Panc1 (cell line): ENCODE results near the gene MAD1L1. TPM values are rescaled to one million over a fixed set of nuclear protein-coding genes. Genes with fewer than 3 reads are reported as not detected.

Experiments used
- ATAC-seq: fragments of 200-7000 bp; cut with Tn5 transposase; 2 replicates; pipeline ENCODE4 v1.9.1; 2020; ENCODE audit warnings: mild to moderate bottlenecking, moderate library complexity
- BruUV-seq: library from RNA; stranded (reverse); fragments of 400-500 nt; replicated peaks from 2 replicates; lab custom pipeline; 2021; lab: Mats Ljungman, UMichigan
- CTCF ChIA-PET: fragments of 300-600 bp; sonication (Branson Sonifier 250); formaldehyde crosslinking; loops from one replicate; lab custom pipeline; 2022; ENCODE audit warnings: antibody characterized with exemption; lab: Charles Lee
- POLR2A ChIA-PET: fragments of 300-600 bp; sonication (Branson Sonifier 250); formaldehyde crosslinking; loops from one replicate; lab custom pipeline; 2022; ENCODE audit warnings: antibody characterized with exemption; lab: Charles Lee
- DNase-seq: peaks from one replicate; pipeline ENCODE4 v3.0.0-alpha.2; 2010; ENCODE audit warnings: low read depth, low spot score
- H3K27ac ChIP-seq: 2 replicates; pipeline ENCODE4 v1.5.1; 2011; ENCODE audit warnings: mild to moderate bottlenecking, low read length, inconsistent platforms
- H3K27me3 ChIP-seq: fragments of 200-500 bp; sonication (Bioruptor generic); 2 replicates; pipeline ENCODE4 v1.6.0; 2014; ENCODE audit warnings: low read length, inconsistent platforms; ENCODE audit not compliant: control insufficient read depth, insufficient read depth
- H3K36me3 ChIP-seq: fragments of 200-500 bp; sonication (Bioruptor generic); 2 replicates; pipeline ENCODE4 v1.5.1; 2014; ENCODE audit warnings: inconsistent platforms, mild to moderate bottlenecking, low read length, moderate library complexity; ENCODE audit not compliant: control insufficient read depth, insufficient read depth
- H3K4me1 ChIP-seq: 2 replicates; pipeline ENCODE4 v1.5.1; 2011; ENCODE audit warnings: inconsistent platforms, mild to moderate bottlenecking, low read length, moderate library complexity; ENCODE audit not compliant: control insufficient read depth, insufficient read depth
- H3K4me3 ChIP-seq, 2 experiments: 2 replicates each; pipeline ENCODE4 v1.5.1; 2011 to 2012; ENCODE audit warnings: low read depth in 2 of 2, low read length in 2 of 2, mild to moderate bottlenecking in 2 of 2, inconsistent platforms in 1 of 2, moderate library complexity in 1 of 2
- H3K9me3 ChIP-seq: fragments of 200-500 bp; sonication (Bioruptor generic); 2 replicates; pipeline ENCODE4 v1.5.1; 2014; ENCODE audit warnings: low read depth, mild to moderate bottlenecking, inconsistent platforms, low read length, moderate library complexity; ENCODE audit not compliant: control insufficient read depth, insufficient read depth
- CTCF ChIP-seq: fragments of 450-650 bp; IDR thresholded peaks from 2 replicates; pipeline ENCODE4 v1.5.1; 2017; ENCODE audit warnings: mild to moderate bottlenecking
- POLR2AphosphoS5 ChIP-seq: IDR thresholded peaks from 2 replicates; pipeline ENCODE4 v1.6.1; 2012; ENCODE audit warnings: mild to moderate bottlenecking, low read depth, low read length, moderate library complexity
- SIN3A ChIP-seq: IDR thresholded peaks from 2 replicates; pipeline ENCODE4 v1.6.1; 2012; ENCODE audit warnings: low read depth, mild to moderate bottlenecking, low read length, moderate library complexity, borderline replicate concordance; ENCODE audit not compliant: insufficient read depth
- TCF7L2 ChIP-seq: IDR thresholded peaks from 2 replicates; pipeline ENCODE4 v1.6.1; 2011; ENCODE audit warnings: mild to moderate bottlenecking, low read depth, low read length, inconsistent platforms
- in situ Hi-C: cut with HindIII; loops from 2 replicates; pipeline ENCODE4 v1.10.0; 2016; ENCODE audit warnings: low sequenced_read_pairs, low pct_unique_long_range_greater_than_20kb
- intact Hi-C: fragments of 100-400 bp; cut with micrococcal nuclease; formaldehyde crosslinking; loops from one replicate; pipeline ENCODE4 v1.10.0; 2022; ENCODE audit not compliant: unreplicated experiment
- total RNA-seq: library from RNA; stranded (reverse); gene quantifications from one replicate; pipeline ENCODE4 v1.2.1, GENCODE V29; 2021; ENCODE audit not compliant: unreplicated experiment
- TF ChIP-seq, protein P1 (sequence below), 2 experiments: IDR thresholded peaks; 2 replicates each; pipeline ENCODE4 v1.6.1; 2011 to 2012; ENCODE audit warnings: low read depth in 2 of 2, control low read depth in 1 of 2, low read length in 1 of 2, mild to moderate bottlenecking in 1 of 2, moderate library complexity in 1 of 2; ENCODE audit not compliant: insufficient read depth in 1 of 2

The MAD1L1 gene
- total RNA-seq, 1 experiment from 2014 or later: 70.8 TPM

DNA sequence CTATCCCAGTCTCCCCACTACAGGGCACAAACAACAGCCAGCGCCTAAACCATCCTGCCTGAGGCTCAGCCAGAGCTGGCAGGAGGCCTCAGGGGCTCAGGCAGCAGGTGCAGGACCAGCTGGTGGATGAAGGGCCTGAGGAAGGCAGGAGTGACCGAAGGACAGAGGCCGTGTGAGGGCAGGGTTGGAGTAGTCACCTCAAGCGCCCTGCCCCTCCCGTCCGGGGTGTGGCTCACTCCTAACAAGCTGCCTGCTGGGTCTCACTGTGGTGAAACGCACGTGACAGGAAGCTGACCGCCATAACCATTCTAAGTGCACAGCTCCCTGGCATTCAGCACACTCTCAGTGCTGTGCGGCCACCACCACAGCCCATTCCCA lies 281.6 kb downstream of the MAD1L1 start:
- no peak overlapping the region for H3K27ac ChIP-seq
- TF ChIP-seq TCF7L2 (no peak), CTCF (no peak), POLR2AphosphoS5 (no peak), SIN3A (no peak)
- TF ChIP-seq, protein P1, sequence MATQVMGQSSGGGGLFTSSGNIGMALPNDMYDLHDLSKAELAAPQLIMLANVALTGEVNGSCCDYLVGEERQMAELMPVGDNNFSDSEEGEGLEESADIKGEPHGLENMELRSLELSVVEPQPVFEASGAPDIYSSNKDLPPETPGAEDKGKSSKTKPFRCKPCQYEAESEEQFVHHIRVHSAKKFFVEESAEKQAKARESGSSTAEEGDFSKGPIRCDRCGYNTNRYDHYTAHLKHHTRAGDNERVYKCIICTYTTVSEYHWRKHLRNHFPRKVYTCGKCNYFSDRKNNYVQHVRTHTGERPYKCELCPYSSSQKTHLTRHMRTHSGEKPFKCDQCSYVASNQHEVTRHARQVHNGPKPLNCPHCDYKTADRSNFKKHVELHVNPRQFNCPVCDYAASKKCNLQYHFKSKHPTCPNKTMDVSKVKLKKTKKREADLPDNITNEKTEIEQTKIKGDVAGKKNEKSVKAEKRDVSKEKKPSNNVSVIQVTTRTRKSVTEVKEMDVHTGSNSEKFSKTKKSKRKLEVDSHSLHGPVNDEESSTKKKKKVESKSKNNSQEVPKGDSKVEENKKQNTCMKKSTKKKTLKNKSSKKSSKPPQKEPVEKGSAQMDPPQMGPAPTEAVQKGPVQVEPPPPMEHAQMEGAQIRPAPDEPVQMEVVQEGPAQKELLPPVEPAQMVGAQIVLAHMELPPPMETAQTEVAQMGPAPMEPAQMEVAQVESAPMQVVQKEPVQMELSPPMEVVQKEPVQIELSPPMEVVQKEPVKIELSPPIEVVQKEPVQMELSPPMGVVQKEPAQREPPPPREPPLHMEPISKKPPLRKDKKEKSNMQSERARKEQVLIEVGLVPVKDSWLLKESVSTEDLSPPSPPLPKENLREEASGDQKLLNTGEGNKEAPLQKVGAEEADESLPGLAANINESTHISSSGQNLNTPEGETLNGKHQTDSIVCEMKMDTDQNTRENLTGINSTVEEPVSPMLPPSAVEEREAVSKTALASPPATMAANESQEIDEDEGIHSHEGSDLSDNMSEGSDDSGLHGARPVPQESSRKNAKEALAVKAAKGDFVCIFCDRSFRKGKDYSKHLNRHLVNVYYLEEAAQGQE (IDR thresholded peaks at IDR 0.05; ENCODE audit: insufficient read depth in 1 of 2, low read depth in 2 of 2, low read length in 1 of 2): no peak
- ChIA-PET CTCF (no interaction called here), POLR2A (no interaction called here)
- no peak for DNase-seq
- no peaks in the 10 kb centered on the region for H3K4me1 ChIP-seq
- no peaks in the 10 kb centered on the region for H3K27me3 ChIP-seq
- no peak; the same call in 1 of the 2 replicates for ATAC-seq
- no peak overlapping the region for H3K4me3 ChIP-seq
- H3K36me3 ChIP-seq: no peaks in the 10 kb centered on the region
- intact Hi-C loops: no loop called here
- in situ Hi-C loops: no loop called here
- no TSS peak for BruUV-seq
- H3K9me3 ChIP-seq: no peaks in the 10 kb centered on the region

- H3K27ac ChIP-seq: no peak overlapping the region
- DNase-seq: no peak
Observed at GRCh38 chr7:1950452-1951158, 282.1 kb downstream of the MAD1L1 start.

More at GRCh38 chr7:1950452-1951158, 282.1 kb downstream of the MAD1L1 start:
- no peak overlapping the region for H3K4me3 ChIP-seq
- H3K27me3 ChIP-seq: no peaks in the 10 kb centered on the region
- H3K9me3 ChIP-seq: no peaks in the 10 kb centered on the region
- no peak for TF ChIP-seq TCF7L2
- TF ChIP-seq CTCF: no peak
- TF ChIP-seq POLR2AphosphoS5: no peak
- TF ChIP-seq SIN3A: no peak
- TF ChIP-seq, protein P1 (IDR thresholded peaks at IDR 0.05; ENCODE audit: insufficient read depth in 1 of 2, low read depth in 2 of 2, low read length in 1 of 2): no peak
- CTCF ChIA-PET: no interaction called here
- POLR2A ChIA-PET: no interaction called here
- intact Hi-C loops: no loop called here
- 0 out of 2 replicates have a peak, but pooled peaks have one; percentile 19 for ATAC-seq
- no peaks in the 10 kb centered on the region for H3K4me1 ChIP-seq
- no TSS peak for BruUV-seq
- in situ Hi-C loops: no loop called here
- no peaks in the 10 kb centered on the region for H3K36me3 ChIP-seq
